ENCODE results near the gene CACFD1. TPM values are rescaled to one million over a fixed set of nuclear protein-coding genes. Genes with fewer than 3 reads are reported as not detected.

CACFD1 gene
- total and polyA plus RNA-seq, 2 of the 4 experiments (the other 2 are of a cell fraction) = 2.0 to 6.6 TPM

- Histone ChIP-seq H2BK120ac (ENCODE audit: low read depth, low read length) (no peak overlapping the region), H4K20me1 (ENCODE audit: insufficient read depth, low read length) (no peaks in the 10 kb centered on the region), H3K4me3 (ENCODE audit: insufficient read depth, low read depth, low read length) (no peak overlapping the region), H3K56ac (ENCODE audit: extremely low read depth, insufficient read depth, low read length) (no peak overlapping the region), H2AK5ac (ENCODE audit: low read depth, low read length) (no peak overlapping the region), H3K9me3 (ENCODE audit: control insufficient read depth, insufficient read depth, low read length) (no peaks in the 10 kb centered on the region), H3K23ac (ENCODE audit: low read depth, low read length) (no peak overlapping the region), H2BK20ac (ENCODE audit: low read depth, low read length) (no peak overlapping the region), H3K14ac (replicated peaks; ENCODE audit: low read depth, low read length) (no peak overlapping the region), H3K9ac (ENCODE audit: low read depth, low read length) (no peak overlapping the region), H4K8ac (ENCODE audit: low read depth in 2 of 2, low read length in 2 of 2) (no peak overlapping the region), H2BK15ac (ENCODE audit: low read depth, low read length) (no peak overlapping the region), H4K91ac (ENCODE audit: insufficient read depth, low read depth, low read length) (no peak overlapping the region), H2AFZ (replicated peaks; ENCODE audit: low read length, poor library complexity) (peak overlapping the region; percentile 51), H3K79me1 (ENCODE audit: low read depth in 1 of 2, low read length in 2 of 2) (peaks cover 0 to 10% of the 10 kb centered on the region in 2 experiments; a peak in 1 of 4 replicates), H3K36me3 (ENCODE audit: control insufficient read depth, insufficient read depth, low read length) (peaks cover 1% of the 10 kb centered on the region; the same call in 1 of the 2 replicates), H3K4me1 (ENCODE audit: control insufficient read depth, insufficient read depth, low read length) (peaks cover 3% of the 10 kb centered on the region; the same call in 1 of the 2 replicates), H3K18ac (ENCODE audit: low read depth, low read length) (no peak overlapping the region), H3K4ac (ENCODE audit: low read depth, low read length) (no peak overlapping the region), H3K27me3 (ENCODE audit: control insufficient read depth, insufficient read depth, low read length) (no peaks in the 10 kb centered on the region), H2AK9ac (replicated peaks; ENCODE audit: low read depth, low read length, poor library complexity) (no peak overlapping the region), H3K9me1 (ENCODE audit: insufficient read depth, low read length) (no peaks in the 10 kb centered on the region), H4K5ac (ENCODE audit: low read depth, low read length) (no peak overlapping the region), H3K27ac (ENCODE audit: insufficient read depth, low read length) (no peak overlapping the region), H3K4me2 (ENCODE audit: low read depth, low read length) (no peak overlapping the region), H2BK5ac (ENCODE audit: low read depth, low read length, poor library complexity, severe bottlenecking) (no peak overlapping the region)
- TF ChIP-seq BHLHE40 (IDR thresholded peaks at IDR 0.05; ENCODE audit: low read depth, low read length) (no peak), ELK1 (IDR thresholded peaks at IDR 0.05; ENCODE audit: borderline replicate concordance, low read depth, low read length) (no peak), RCOR1 (IDR thresholded peaks at IDR 0.05; ENCODE audit: insufficient replicate concordance, low read length) (no peak), RFX5 (IDR thresholded peaks at IDR 0.05; ENCODE audit: low read depth, low read length) (no peak), CTCF (conservative IDR thresholded peaks at IDR 0.05; ENCODE audit: low read depth, low read length) (no peak), FOS (IDR thresholded peaks at IDR 0.05; ENCODE audit: low read depth, low read length) (no peak), MAZ (IDR thresholded peaks at IDR 0.05; ENCODE audit: borderline replicate concordance, low read depth, low read length) (no peak), POLR2A (IDR thresholded peaks at IDR 0.05; ENCODE audit: low read depth, low read length) (no peak), MXI1 (IDR thresholded peaks at IDR 0.05; ENCODE audit: borderline replicate concordance, low read depth, low read length) (no peak), USF2 (IDR thresholded peaks at IDR 0.05; ENCODE audit: low read depth, low read length) (no peak), MAFK (IDR thresholded peaks at IDR 0.05; ENCODE audit: low read depth, low read length) (no peak), CEBPB (IDR thresholded peaks at IDR 0.05; ENCODE audit: low read depth, low read length) (no peak), SMC3 (IDR thresholded peaks at IDR 0.05; ENCODE audit: low read depth, low read length) (no peak)
- no TSS peak for BruUV-seq (replicated peaks)
- 86% methylated on average over 7 of the region's 27 CpGs; no CpG with 5 or more reads in 1 of the 2 experiments for WGBS, 2 experiments (ENCODE audit: extremely low coverage in 2 of 2, insufficient read length in 1 of 2)
- dilution Hi-C loops (cut with HindIII; ENCODE audit: low sequenced_read_pairs, unreplicated experiment) = no loop called here
- intact Hi-C loops (cut with micrococcal nuclease) = no loop called here
- ChIA-PET POLR2A (ENCODE audit: unreplicated experiment) (no interaction called here), CTCF (no interaction called here)
- no peak for ATAC-seq (ENCODE audit: low read depth)
- in situ Hi-C loops (cut with MboI; ENCODE audit: low sequenced_read_pairs) = loop anchor here (25.0 kb wide), 1 partner anchor 439 kb away; the partner anchor contains the start of gene GTF3C5
- DNase-seq = peak; percentile 24
Measured at GRCh38 chr9:133476036-133476931, 16.5 kb downstream of the CACFD1 start.

All from IMR-90 (cell line).